ENCODE results near the gene TCERG1L.

TCERG1L gene

GRCh38 chr10:131211146-131211545 is 100.4 kb downstream of the TCERG1L start:
- in situ Hi-C loops (cut with HindIII; ENCODE audit: low pct_unique_long_range_greater_than_20kb, low sequenced_read_pairs): no loop called here
- no peak for TF ChIP-seq JUND (IDR thresholded peaks at IDR 0.05; ENCODE audit: low read depth)
- DNase-seq (ENCODE audit: low read depth in 1 of 2, low spot score in 1 of 2): no peak

GRCh38 chr10:131210181-131210580 is 101.3 kb downstream of the TCERG1L start:
- in situ Hi-C loops (cut with HindIII; ENCODE audit: low pct_unique_long_range_greater_than_20kb, low sequenced_read_pairs): no loop called here
- no peak for DNase-seq (ENCODE audit: low read depth in 1 of 2, low spot score in 1 of 2)
- TF ChIP-seq JUND (IDR thresholded peaks at IDR 0.05; ENCODE audit: low read depth): no peak

GRCh38 chr10:131207584-131208532 is 103.7 kb downstream of the TCERG1L start:
- peak in 1 of 2 experiments; percentile 2 for DNase-seq (ENCODE audit: low read depth in 1 of 2, low spot score in 1 of 2)
- in situ Hi-C loops (cut with HindIII; ENCODE audit: low pct_unique_long_range_greater_than_20kb, low sequenced_read_pairs): no loop called here
- TF ChIP-seq JUND (IDR thresholded peaks at IDR 0.05; ENCODE audit: low read depth): no peak

GRCh38 chr10:131207176-131207575 is 104.3 kb downstream of the TCERG1L start:
- TF ChIP-seq JUND (IDR thresholded peaks at IDR 0.05; ENCODE audit: low read depth): no peak
- in situ Hi-C loops (cut with HindIII; ENCODE audit: low pct_unique_long_range_greater_than_20kb, low sequenced_read_pairs): no loop called here
- no peak for DNase-seq (ENCODE audit: low read depth in 1 of 2, low spot score in 1 of 2)

- in situ Hi-C loops (cut with HindIII; ENCODE audit: low pct_unique_long_range_greater_than_20kb, low sequenced_read_pairs): no loop called here
These were observed 105.2 kb downstream of the TCERG1L start for GRCh38 chr10:131206111-131206995.

GRCh38 chr10:131205556-131205955 is 106.0 kb downstream of the TCERG1L start:
- no peak for TF ChIP-seq JUND (IDR thresholded peaks at IDR 0.05; ENCODE audit: low read depth)
- DNase-seq (ENCODE audit: low read depth in 1 of 2, low spot score in 1 of 2): no peak
- in situ Hi-C loops (cut with HindIII; ENCODE audit: low pct_unique_long_range_greater_than_20kb, low sequenced_read_pairs): no loop called here

More at GRCh38 chr10:131206111-131206995, 105.2 kb downstream of the TCERG1L start:
- no peak for DNase-seq (ENCODE audit: low read depth in 1 of 2, low spot score in 1 of 2)
- TF ChIP-seq JUND (IDR thresholded peaks at IDR 0.05; ENCODE audit: low read depth): no peak

- in situ Hi-C loops (cut with HindIII; ENCODE audit: low pct_unique_long_range_greater_than_20kb, low sequenced_read_pairs): no loop called here
- no peak for DNase-seq (ENCODE audit: low read depth in 1 of 2, low spot score in 1 of 2)
- no peak for TF ChIP-seq JUND (IDR thresholded peaks at IDR 0.05; ENCODE audit: low read depth)
These were observed 106.9 kb downstream of the TCERG1L start for GRCh38 chr10:131204406-131205152.

GRCh38 chr10:131203456-131204357 is 107.8 kb downstream of the TCERG1L start:
- no peak for DNase-seq (ENCODE audit: low read depth in 1 of 2, low spot score in 1 of 2)
- in situ Hi-C loops (cut with HindIII; ENCODE audit: low pct_unique_long_range_greater_than_20kb, low sequenced_read_pairs): no loop called here

GRCh38 chr10:131202990-131203389 is 108.5 kb downstream of the TCERG1L start:
- in situ Hi-C loops (cut with HindIII; ENCODE audit: low pct_unique_long_range_greater_than_20kb, low sequenced_read_pairs): no loop called here
- no peak for DNase-seq (ENCODE audit: low read depth in 1 of 2, low spot score in 1 of 2)
- no peak for TF ChIP-seq JUND (IDR thresholded peaks at IDR 0.05; ENCODE audit: low read depth)

More at GRCh38 chr10:131203456-131204357, 107.8 kb downstream of the TCERG1L start:
- TF ChIP-seq JUND (IDR thresholded peaks at IDR 0.05; ENCODE audit: low read depth): no peak

- in situ Hi-C loops (cut with HindIII; ENCODE audit: low pct_unique_long_range_greater_than_20kb, low sequenced_read_pairs): no loop called here
- DNase-seq (ENCODE audit: low read depth in 1 of 2, low spot score in 1 of 2): no peak
- TF ChIP-seq JUND (IDR thresholded peaks at IDR 0.05; ENCODE audit: low read depth): no peak
These were observed 109.6 kb downstream of the TCERG1L start for GRCh38 chr10:131201741-131202515.
